ENCODE measurements around the gene DAPK2. TPM values are rescaled to one million over a fixed set of nuclear protein-coding genes. Genes with fewer than 3 reads are reported as not detected.

DAPK2 gene
- 2.4 and 2.9 TPM in 2 replicates for total RNA-seq

GRCh38 chr15:64046421-64047153 lies at the start of gene DAPK2:
DAPK2 (minus strand) TSS chr15:64046485; CDS start chr15:64040261, 6,224 bp downstream.

GRCh38 chr15:64093627-64094417 lies 47.5 kb upstream of the DAPK2 start, which contains the start of gene CIAO2A:
CIAO2A (minus strand) TSS chr15:64093838; CDS start chr15:64093768, 70 bp downstream.

Other genes with a start within 250 kb of the DAPK2 start
- gene HERC1, start 212.5 kb downstream of the DAPK2 start, total RNA-seq, result 86.6 and 90.2 TPM in 2 replicates
- gene CIAO2A, start 47.4 kb upstream of the DAPK2 start, total RNA-seq, result 55.9 and 64.7 TPM in 2 replicates
- gene SNX1, start 49.5 kb upstream of the DAPK2 start, total RNA-seq, result 45.0 and 45.3 TPM in 2 replicates
- 0.06 and 0.13 TPM in 2 replicates for gene SNX22, start 105.2 kb upstream of the DAPK2 start, total RNA-seq
- gene PPIB, start 116.5 kb upstream of the DAPK2 start, total RNA-seq, result 1,108 and 1,131 TPM in 2 replicates